Testis (tissue), 3 donors: Measurements from ENCODE around the gene COMMD10. TPM values are rescaled to one million over a fixed set of nuclear protein-coding genes. Genes with fewer than 3 reads are reported as not detected.

Experiments
- DNase-seq: peaks from one replicate; pipeline ENCODE4 v3.0.0-alpha.2; 2019
- H3K27ac ChIP-seq, 2 donors: fragments of 200-600 bp; sonication (generic); one replicate each; pipeline ENCODE4 v1.5.1; 2019
- H3K27me3 ChIP-seq: fragments of 200-600 bp; sonication (generic); one replicate; pipeline ENCODE4 v1.5.1; 2019
- H3K36me3 ChIP-seq: fragments of 200-600 bp; sonication (generic); one replicate; pipeline ENCODE4 v1.5.1; 2017; ENCODE audit warnings: low read depth; ENCODE audit errors: missing control alignments
- H3K4me1 ChIP-seq: fragments of 200-600 bp; sonication (generic); one replicate; pipeline ENCODE4 v1.5.1; 2019
- H3K4me3 ChIP-seq, 2 donors: fragments of 200-600 bp; sonication (generic); one replicate each; pipeline ENCODE4 v1.5.1; 2017 to 2019
- H3K9me3 ChIP-seq: fragments of 200-600 bp; sonication (generic); one replicate; pipeline ENCODE4 v1.5.1; 2017
- POLR2A ChIP-seq: fragments of 450-650 bp; IDR thresholded peaks from one replicate; pipeline ENCODE4 v1.6.1; 2017; ENCODE audit warnings: antibody characterized with exemption, mild to moderate bottlenecking, moderate library complexity
- WGBS, 2 donors: methylation state at CpG; one replicate each; pipeline ENCODE4 v1.1.5; 2018; 5-methylcytosine and 5-hydroxymethylcytosine counted together
- intact Hi-C: fragments of 100-400 bp; cut with DNase I; formaldehyde crosslinking; loops from one replicate; pipeline ENCODE4 v1.15.1; 2023; ENCODE audit warnings: low total_unique reads
- polyA plus RNA-seq: library from polyadenylated mRNA; stranded (reverse); fragments of 350-450 nt; fragmentation: Illumina TruSeq; extraction: RNeasy Lipid Tissue Mini Kit (QIAGEN cat#74804); gene quantifications from one replicate; pipeline ENCODE4 v1.2.3, GENCODE V29; 2014; ENCODE audit warnings: low read depth, low replicate concordance; ENCODE audit not compliant: insufficient read depth
- total RNA-seq, 2 donors: library from RNA; depleted of rRNA; stranded (reverse); fragments of >200 nt; gene quantifications; one replicate each; pipeline ENCODE4 v1.2.3, GENCODE V29; 2016
- TF ChIP-seq, protein P1 (sequence below), 3 experiments: fragments of 450-650 bp in 2 of 3; fragments of 200-600 bp in 1 of 3; sonication (generic) in 1 of 3; IDR thresholded peaks; one replicate each; pipeline ENCODE4 v1.5.1; 2016 to 2019; ENCODE audit warnings: antibody characterized with exemption in 3 of 3, mild to moderate bottlenecking in 2 of 3, moderate library complexity in 1 of 3

COMMD10 gene
- total and polyA plus RNA-seq, 3 donors from 2014 or later, result 16.6 to 36.1 (median 29.7) TPM

DNA sequence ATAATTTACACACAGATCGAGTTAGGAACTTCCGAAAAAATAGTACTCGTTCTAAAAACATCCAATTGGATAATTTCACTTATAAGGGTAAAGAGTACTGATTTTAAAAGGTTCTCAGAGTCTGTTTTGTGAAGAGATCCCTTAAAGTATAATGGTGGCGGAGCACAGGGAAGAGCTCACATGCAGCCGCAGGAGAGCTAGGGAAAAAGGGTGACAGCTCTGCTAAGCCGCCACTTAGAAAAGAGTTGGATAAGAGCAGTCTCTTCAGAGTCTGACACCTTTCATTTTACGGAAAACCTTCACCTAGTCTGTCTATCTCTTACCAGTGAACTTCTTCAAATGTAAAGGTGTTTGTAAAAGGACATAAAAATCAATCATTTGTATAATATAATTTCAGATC, 149.9 kb downstream of the COMMD10 start:
- H3K4me1 ChIP-seq, result no peaks in the 10 kb centered on the region
- H3K36me3 ChIP-seq, result no peaks in the 10 kb centered on the region
- H3K4me3 ChIP-seq, result no peak overlapping the region
- no peak for DNase-seq
- TF ChIP-seq, protein P1, sequence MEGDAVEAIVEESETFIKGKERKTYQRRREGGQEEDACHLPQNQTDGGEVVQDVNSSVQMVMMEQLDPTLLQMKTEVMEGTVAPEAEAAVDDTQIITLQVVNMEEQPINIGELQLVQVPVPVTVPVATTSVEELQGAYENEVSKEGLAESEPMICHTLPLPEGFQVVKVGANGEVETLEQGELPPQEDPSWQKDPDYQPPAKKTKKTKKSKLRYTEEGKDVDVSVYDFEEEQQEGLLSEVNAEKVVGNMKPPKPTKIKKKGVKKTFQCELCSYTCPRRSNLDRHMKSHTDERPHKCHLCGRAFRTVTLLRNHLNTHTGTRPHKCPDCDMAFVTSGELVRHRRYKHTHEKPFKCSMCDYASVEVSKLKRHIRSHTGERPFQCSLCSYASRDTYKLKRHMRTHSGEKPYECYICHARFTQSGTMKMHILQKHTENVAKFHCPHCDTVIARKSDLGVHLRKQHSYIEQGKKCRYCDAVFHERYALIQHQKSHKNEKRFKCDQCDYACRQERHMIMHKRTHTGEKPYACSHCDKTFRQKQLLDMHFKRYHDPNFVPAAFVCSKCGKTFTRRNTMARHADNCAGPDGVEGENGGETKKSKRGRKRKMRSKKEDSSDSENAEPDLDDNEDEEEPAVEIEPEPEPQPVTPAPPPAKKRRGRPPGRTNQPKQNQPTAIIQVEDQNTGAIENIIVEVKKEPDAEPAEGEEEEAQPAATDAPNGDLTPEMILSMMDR (IDR thresholded peaks at IDR 0.05), result no peak
- TF ChIP-seq POLR2A, result no peak
- no peaks in the 10 kb centered on the region for H3K9me3 ChIP-seq
- no peak overlapping the region for H3K27ac ChIP-seq
- intact Hi-C loops, result no loop called here
- WGBS, 2 donors, result 95 to 97% methylated on average over 7 of the region's 7 CpGs
- H3K27me3 ChIP-seq, result no peaks in the 10 kb centered on the region

DNA sequence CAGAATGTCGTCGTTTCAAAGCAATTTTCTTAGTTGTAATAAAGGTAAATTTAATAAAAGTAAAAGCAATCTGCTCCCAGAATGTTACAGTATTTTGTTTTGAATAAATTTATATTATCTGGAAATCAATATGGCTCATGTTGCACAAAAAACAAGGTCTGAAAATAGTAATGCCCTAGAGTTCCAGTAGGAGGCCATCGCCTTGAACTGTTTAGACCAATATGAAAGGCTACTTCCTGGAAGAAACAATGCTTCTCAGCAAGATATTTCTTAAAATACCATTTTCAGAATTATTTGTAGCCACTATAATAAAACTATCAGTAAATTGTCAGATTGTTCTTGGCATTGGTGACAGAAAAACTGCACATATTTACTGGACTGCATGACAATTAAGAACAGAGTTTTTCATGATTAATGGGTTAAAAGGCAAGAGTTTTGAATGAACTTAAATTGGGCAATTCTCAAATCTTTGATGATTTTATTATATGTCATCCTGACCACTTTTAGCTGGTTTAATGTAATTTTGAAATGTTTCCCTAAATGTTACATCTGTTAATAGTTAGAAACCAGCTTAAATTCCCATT, 153.2 kb downstream of the COMMD10 start:
- Histone ChIP-seq H3K27ac (no peak overlapping the region), H3K4me1 (no peaks in the 10 kb centered on the region), H3K9me3 (no peaks in the 10 kb centered on the region), H3K4me3 (no peak overlapping the region), H3K36me3 (no peaks in the 10 kb centered on the region), H3K27me3 (no peaks in the 10 kb centered on the region)
- DNase-seq, result no peak
- TF ChIP-seq, protein P1 (IDR thresholded peaks at IDR 0.05), result peak in 2 of 3 experiments; percentile 16 to 18
- no peak for TF ChIP-seq POLR2A
- 92 to 95% methylated on average over 3 of the region's 3 CpGs for WGBS, 2 donors
- intact Hi-C loops, result no loop called here

DNA sequence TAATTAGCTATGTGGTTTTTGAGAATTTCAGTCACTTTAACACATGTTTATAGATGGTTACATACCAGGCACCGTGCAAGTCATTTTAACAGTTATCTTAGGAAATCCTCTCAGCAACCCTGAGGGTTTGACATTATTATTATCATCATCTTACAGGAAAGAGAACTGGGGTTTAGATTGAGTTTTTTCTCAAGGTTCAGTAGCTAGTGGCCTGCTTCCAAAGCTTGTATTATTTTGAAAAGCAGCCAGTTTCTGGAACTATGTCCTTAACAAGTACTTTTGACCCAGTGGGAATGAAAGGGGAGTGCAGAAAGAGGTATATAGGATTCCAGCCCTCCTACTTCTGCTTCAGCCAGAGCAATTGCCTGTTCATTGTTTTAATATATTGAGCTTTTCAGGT, 157.5 kb downstream of the COMMD10 start:
- no peaks in the 10 kb centered on the region for H3K27me3 ChIP-seq
- no peak overlapping the region for H3K27ac ChIP-seq
- intact Hi-C loops, result no loop called here
- no peaks in the 10 kb centered on the region for H3K9me3 ChIP-seq
- H3K36me3 ChIP-seq, result no peaks in the 10 kb centered on the region
- TF ChIP-seq, protein P1 (IDR thresholded peaks at IDR 0.05), result no peak
- TF ChIP-seq POLR2A, result no peak
- no peak for DNase-seq
- WGBS, 2 donors, result 39 to 63% methylated on average over 1 of the region's 1 CpG
- no peak overlapping the region for H3K4me3 ChIP-seq
- no peaks in the 10 kb centered on the region for H3K4me1 ChIP-seq

DNA sequence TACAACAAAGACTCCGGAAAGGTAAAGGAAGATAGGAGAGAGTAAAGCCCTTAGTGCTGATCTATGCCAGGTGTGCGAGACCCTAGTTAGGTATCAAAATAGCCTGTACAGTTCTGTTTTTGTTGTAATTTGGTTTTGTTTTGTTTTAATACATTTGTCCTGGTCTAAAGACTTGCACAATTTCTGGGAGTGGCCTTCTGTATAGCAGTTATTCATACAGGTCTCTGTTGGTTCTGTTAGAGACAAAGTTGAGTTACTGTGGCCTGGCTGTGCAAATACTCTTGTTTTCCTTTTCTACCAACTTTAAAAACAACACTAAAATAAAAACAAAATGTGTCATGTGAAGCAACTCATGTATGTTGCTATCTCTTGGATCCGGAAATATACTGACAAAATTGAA, 163.6 kb downstream of the COMMD10 start:
- Histone ChIP-seq H3K4me3 (no peak overlapping the region), H3K9me3 (no peaks in the 10 kb centered on the region), H3K27ac (no peak overlapping the region), H3K4me1 (no peaks in the 10 kb centered on the region), H3K27me3 (no peaks in the 10 kb centered on the region), H3K36me3 (no peaks in the 10 kb centered on the region)
- 88 to 90% methylated on average over 3 of the region's 3 CpGs for WGBS, 2 donors
- no peak for DNase-seq
- intact Hi-C loops, result no loop called here
- no peak for TF ChIP-seq POLR2A
- TF ChIP-seq, protein P1 (IDR thresholded peaks at IDR 0.05), result no peak

DNA sequence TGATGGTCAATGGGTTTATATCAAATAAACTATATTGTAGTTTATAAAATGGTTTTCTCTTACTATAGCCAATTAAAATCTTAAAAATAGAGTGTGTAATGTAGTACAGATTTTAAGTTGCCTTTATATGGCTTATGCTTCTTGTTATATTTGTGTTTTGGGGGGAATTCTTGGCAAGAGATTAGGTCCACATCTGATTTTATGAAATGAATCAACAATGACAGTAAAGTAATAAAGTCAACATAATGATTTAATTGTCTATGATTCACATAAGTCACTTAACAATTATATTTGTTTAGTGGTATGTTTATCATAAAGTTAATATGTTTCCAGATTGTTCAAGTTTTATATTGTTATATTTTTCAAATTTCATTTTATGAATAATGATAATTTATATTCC, 164.8 kb downstream of the COMMD10 start:
- Histone ChIP-seq H3K4me3 (no peak overlapping the region), H3K27me3 (no peaks in the 10 kb centered on the region), H3K9me3 (no peaks in the 10 kb centered on the region), H3K36me3 (no peaks in the 10 kb centered on the region), H3K27ac (no peak overlapping the region), H3K4me1 (no peaks in the 10 kb centered on the region)
- intact Hi-C loops, result no loop called here
- TF ChIP-seq, protein P1 (IDR thresholded peaks at IDR 0.05), result no peak
- TF ChIP-seq POLR2A, result no peak
- no peak for DNase-seq
